Effector memory CD4-positive, alpha-beta T cell (primary cell): Measurements from ENCODE around the gene ARHGAP6.

Source experiments
- DNase-seq, 3 donors: peaks; one replicate each; pipeline ENCODE4 v3.0.0-alpha.2; 2020
- H3K27ac ChIP-seq: 2 replicates; pipeline ENCODE4 v1.7.0; 2013; ENCODE audit warnings: mild to moderate bottlenecking, low read length, moderate library complexity; ENCODE audit not compliant: insufficient read depth, poor library complexity, severe bottlenecking
- H3K27me3 ChIP-seq: replicated peaks from 2 replicates; pipeline ENCODE4 v1.7.0; 2013; ENCODE audit warnings: mild to moderate bottlenecking, low read length; ENCODE audit not compliant: insufficient read depth, control insufficient read depth, poor library complexity, severe bottlenecking
- H3K36me3 ChIP-seq: 2 replicates; pipeline ENCODE4 v1.7.0; 2013; ENCODE audit warnings: mild to moderate bottlenecking, low read length, moderate library complexity; ENCODE audit not compliant: control insufficient read depth, insufficient read depth
- H3K4me1 ChIP-seq: 2 replicates; pipeline ENCODE4 v1.7.0; 2013; ENCODE audit warnings: low read length, mild to moderate bottlenecking; ENCODE audit not compliant: control insufficient read depth, insufficient read depth, poor library complexity, severe bottlenecking
- H3K4me3 ChIP-seq: 2 replicates; pipeline ENCODE4 v1.7.0; 2013; ENCODE audit warnings: low read length, low read depth, mild to moderate bottlenecking; ENCODE audit not compliant: insufficient read depth, poor library complexity, severe bottlenecking
- H3K9me3 ChIP-seq: 2 replicates; pipeline ENCODE4 v1.7.0; 2013; ENCODE audit warnings: mild to moderate bottlenecking, low read length, moderate library complexity; ENCODE audit not compliant: control insufficient read depth

ARHGAP6 gene

DNA sequence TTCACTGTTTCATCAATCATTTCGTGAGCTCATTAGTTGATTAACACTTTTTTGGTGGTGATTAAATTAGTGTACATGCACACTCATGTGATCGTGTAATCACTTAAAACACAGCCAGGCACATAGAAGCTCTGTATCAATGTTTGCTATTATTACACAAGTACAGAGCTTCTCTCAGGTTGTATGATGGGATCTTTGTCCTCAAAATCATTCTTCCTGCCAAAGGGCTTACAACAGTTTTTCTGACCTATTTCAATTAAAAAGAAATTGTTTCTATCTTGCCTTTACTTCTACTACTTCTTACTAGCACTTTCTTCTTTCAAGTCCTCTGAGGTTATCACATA lies 227.4 kb downstream of the ARHGAP6 start:
- H3K4me1 ChIP-seq: no peaks in the 10 kb centered on the region
- H3K9me3 ChIP-seq: no peaks in the 10 kb centered on the region
- no peak overlapping the region for H3K4me3 ChIP-seq
- DNase-seq: no peak
- H3K27ac ChIP-seq: no peak overlapping the region
- H3K27me3 ChIP-seq: no peaks in the 10 kb centered on the region
- H3K36me3 ChIP-seq: no peaks in the 10 kb centered on the region

DNA sequence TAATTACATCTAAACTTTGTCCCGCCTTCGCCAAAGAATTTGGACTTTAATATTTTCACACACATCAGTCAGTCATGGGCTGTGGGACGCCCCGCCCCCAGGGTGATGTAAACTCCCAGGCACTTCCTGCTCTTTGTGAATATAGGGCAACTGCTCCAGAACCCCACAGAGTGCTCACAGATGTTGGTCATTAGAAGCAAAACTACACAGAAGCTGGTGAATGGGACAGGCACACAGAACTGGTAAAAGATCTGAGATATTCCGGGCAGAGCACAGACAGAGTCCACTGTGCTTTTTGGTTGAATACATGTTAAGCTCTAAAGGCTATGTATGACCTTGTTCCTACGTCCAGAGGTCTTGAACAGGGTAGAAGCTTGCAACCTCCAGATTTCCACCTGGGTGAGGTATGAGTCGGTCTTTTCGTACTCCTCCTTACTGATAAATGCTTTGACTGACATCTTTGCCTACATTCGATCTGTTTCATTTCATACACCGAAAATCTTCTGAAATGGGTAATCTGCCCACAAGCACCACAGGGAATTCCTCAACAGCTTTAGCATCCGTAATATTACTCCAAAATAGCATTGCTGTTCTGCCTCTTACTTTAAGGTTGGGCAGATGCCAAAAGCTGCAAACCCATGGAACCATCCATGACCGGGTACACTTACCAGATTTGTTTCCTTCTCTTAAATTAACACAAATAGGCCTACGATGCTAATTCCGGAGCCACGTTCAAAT lies 227.9 kb downstream of the ARHGAP6 start:
- Histone ChIP-seq H3K27me3 (no peaks in the 10 kb centered on the region), H3K36me3 (no peaks in the 10 kb centered on the region), H3K9me3 (no peaks in the 10 kb centered on the region), H3K4me3 (no peak overlapping the region), H3K4me1 (no peaks in the 10 kb centered on the region), H3K27ac (no peak overlapping the region)
- no peak for DNase-seq

DNA sequence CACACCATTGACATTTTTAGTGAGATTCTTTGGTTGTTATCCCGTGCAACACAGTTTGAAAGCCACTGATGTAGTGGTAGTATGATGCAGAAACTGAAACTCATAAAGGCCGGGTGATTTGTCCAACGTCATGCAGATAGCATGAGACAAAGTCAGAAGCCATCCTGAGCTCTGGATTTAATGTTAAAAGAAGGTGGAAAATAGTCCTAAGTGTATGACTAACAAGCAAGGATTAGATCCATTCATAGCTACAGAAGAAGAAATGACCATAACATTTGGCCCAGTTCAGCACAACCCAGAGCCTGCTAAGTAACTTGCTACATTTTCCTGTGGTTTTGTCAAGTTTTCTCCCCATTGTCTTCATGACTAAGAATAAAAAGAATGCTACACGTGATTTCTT lies 230.2 kb downstream of the ARHGAP6 start:
- no peaks in the 10 kb centered on the region for H3K9me3 ChIP-seq
- no peak overlapping the region for H3K4me3 ChIP-seq
- H3K27me3 ChIP-seq: no peaks in the 10 kb centered on the region
- no peaks in the 10 kb centered on the region for H3K4me1 ChIP-seq
- no peak for DNase-seq
- H3K36me3 ChIP-seq: no peaks in the 10 kb centered on the region
- H3K27ac ChIP-seq: no peak overlapping the region

DNA sequence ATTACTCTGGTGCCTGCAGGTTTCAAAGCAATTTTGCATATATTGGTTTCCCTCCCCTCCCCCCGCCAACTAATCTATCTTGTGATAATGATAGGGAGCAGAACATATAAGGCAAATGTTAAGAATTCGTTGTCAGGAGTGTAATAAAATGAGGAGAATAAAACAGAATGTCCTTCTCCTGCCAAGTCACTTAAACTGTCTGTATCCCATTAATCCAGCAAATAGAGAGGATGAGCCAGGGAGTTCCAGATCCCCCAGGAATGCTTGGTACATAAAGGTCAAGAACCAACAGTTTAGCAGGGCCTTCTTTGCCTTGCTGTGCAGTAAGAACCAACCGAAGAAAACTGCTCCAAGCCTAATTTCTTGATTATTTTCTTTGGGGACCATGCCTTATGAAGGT lies 231.1 kb downstream of the ARHGAP6 start:
- Histone ChIP-seq H3K4me3 (no peak overlapping the region), H3K27me3 (no peaks in the 10 kb centered on the region), H3K4me1 (no peaks in the 10 kb centered on the region), H3K36me3 (no peaks in the 10 kb centered on the region), H3K27ac (no peak overlapping the region), H3K9me3 (no peaks in the 10 kb centered on the region)
- no peak for DNase-seq

DNA sequence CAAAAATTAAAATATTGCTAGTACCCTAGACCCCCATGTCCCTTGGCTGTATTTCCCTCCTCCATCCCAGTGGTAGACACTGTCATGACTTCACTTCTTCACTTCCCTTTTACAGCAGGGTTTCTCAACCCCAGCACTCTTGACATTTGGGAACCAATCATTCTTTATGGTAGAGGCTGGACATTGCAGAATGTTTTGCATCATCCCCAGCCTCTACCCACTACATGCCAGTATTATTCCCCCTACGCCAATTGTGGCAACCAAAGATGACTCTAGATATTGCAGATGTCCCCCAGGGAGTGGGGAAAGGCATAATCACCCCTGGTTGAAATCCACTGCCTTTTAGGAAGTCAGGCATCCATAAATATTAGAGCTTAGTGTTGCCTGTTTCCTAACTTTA lies 233.9 kb downstream of the ARHGAP6 start:
- no peaks in the 10 kb centered on the region for H3K27me3 ChIP-seq
- H3K9me3 ChIP-seq: no peaks in the 10 kb centered on the region
- no peak for DNase-seq
- no peak overlapping the region for H3K27ac ChIP-seq
- no peak overlapping the region for H3K4me3 ChIP-seq
- no peaks in the 10 kb centered on the region for H3K36me3 ChIP-seq
- no peaks in the 10 kb centered on the region for H3K4me1 ChIP-seq

DNA sequence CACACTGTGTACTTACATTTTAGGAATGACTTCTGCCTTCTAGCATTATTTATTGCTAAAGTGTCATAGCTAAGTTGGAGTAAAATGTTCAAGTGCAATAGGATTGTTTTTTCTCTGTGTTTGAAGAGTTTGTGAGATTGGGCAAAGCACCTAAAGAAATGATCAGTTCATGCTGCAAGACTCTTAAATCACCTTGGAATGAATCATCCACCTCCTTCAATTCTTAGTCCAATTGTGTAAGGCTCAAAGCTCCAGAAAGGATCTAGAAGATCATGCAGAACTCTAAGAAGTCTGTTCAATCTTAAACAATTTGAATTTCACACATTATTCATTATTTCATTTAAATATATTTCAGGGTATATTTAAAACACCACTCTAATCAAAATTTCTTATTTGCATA lies 235.4 kb downstream of the ARHGAP6 start:
- H3K9me3 ChIP-seq: no peaks in the 10 kb centered on the region
- no peak overlapping the region for H3K4me3 ChIP-seq
- no peak for DNase-seq
- no peak overlapping the region for H3K27ac ChIP-seq
- H3K27me3 ChIP-seq: no peaks in the 10 kb centered on the region
- no peaks in the 10 kb centered on the region for H3K36me3 ChIP-seq
- no peaks in the 10 kb centered on the region for H3K4me1 ChIP-seq

DNA sequence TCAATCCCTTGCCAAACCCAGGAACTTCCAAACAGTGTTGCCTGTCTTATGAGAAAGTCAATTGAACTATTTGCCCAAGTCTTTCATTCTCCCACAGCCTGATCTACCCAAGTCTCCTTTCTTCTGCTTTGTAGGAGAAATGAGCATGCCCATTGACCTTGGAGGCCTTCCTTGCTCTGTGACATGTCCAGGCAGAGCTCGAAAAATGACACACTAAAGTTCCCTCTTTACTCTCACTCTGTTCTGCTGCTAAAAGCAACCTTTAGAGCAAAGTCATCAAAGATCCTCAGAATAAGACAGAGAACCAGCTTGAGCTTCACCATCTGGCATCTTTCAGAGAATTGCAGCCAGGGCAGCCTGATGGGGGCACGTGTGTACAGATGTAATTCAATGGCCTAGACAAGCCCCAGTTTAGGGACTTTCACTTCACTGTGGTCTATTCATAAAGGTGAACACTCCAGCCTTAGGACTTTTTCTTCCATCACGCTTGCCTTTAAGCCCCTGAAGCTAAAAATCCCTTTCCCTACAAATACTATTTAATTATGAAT lies 236.1 kb downstream of the ARHGAP6 start:
- Histone ChIP-seq H3K4me3 (no peak overlapping the region), H3K36me3 (no peaks in the 10 kb centered on the region), H3K9me3 (no peaks in the 10 kb centered on the region), H3K4me1 (no peaks in the 10 kb centered on the region), H3K27me3 (no peaks in the 10 kb centered on the region), H3K27ac (no peak overlapping the region)
- no peak for DNase-seq

DNA sequence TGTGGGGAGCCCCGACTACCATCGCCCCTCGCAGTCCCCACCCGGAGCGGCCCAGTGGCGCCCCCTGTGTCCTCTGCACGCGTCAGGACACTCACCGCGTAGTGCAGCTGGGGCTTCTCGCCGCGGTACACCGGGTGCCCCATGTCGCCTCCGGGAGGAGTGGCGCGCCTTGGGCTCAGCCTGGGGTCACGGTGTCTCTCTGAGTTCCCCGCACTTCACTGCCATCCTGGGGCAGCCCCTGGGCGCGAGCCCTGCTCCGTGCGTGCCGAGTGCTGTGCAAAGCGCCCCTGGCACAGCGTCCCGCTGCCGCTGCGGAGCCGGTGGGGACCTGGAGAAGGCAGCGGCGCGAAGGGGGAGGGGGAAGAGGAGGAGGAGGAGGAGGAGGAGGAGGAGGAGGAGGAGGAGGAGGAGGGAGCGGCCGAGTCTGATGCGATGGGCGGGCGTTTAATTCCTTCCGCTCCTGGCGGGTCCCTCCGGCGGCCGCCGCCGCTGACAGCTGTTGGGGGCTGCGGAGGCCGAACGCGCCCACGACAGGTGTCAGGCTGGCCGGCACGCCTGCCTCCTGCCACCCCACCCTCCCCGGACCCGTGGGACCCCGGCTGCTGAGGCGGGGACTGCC lies 238.2 kb downstream of the ARHGAP6 start:
- H3K4me3 ChIP-seq: no peak overlapping the region
- no peaks in the 10 kb centered on the region for H3K36me3 ChIP-seq
- no peak overlapping the region for H3K27ac ChIP-seq
- DNase-seq: no peak
- H3K27me3 ChIP-seq: no peaks in the 10 kb centered on the region
- H3K4me1 ChIP-seq: no peaks in the 10 kb centered on the region
- no peaks in the 10 kb centered on the region for H3K9me3 ChIP-seq

DNA sequence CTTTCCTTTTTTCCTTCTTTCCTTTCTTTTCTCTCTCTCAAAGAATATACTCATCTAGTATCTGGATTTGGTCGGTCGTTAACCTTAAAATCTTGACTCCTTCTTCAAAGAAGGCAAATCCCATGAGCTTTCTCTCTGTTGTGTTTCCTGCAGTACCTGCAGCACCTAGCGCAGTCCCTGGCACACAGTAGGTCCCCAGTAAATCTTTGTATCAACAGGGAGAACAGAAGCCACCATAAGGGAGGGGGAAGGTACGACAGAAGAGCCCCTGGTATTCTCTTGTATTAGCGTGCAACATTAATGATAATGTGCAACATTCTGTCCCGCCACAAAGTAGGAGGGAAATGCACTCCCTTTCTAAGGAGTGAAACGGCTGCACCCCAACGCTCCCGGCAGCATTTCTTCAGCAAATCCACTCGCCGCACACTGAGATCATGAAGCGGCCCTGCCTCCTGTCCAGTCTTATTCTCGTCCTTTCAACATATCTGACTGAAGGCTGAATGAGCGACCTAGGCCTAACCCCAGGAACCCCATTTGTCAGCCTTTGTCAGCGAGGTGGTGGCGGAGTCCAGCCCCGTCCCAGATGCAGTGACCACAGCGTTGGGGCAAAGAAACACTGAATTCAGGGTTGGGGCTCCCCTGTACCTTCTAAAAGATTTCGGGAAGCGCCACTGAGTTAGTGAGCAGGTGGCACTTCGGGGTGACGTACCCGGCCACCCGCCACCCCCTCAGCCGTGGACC lies 238.8 kb downstream of the ARHGAP6 start:
- Histone ChIP-seq H3K36me3 (no peaks in the 10 kb centered on the region), H3K4me3 (no peak overlapping the region)
- no peak for DNase-seq

More for the DNA sequence above, 238.8 kb downstream of the ARHGAP6 start:
- H3K27me3 ChIP-seq: no peaks in the 10 kb centered on the region
- H3K27ac ChIP-seq: no peak overlapping the region
- H3K9me3 ChIP-seq: no peaks in the 10 kb centered on the region
- no peaks in the 10 kb centered on the region for H3K4me1 ChIP-seq
